BJ (cell line): ENCODE results near the gene FMN1. TPM values are rescaled to one million over a fixed set of nuclear protein-coding genes. Genes with fewer than 3 reads are reported as not detected.

Experiments used
- CTCF ChIA-PET: fragments of 350-600 bp; formaldehyde crosslinking; extraction: SDS; loops from one replicate; lab custom pipeline; 2021; ENCODE audit warnings: antibody characterized with exemption, inconsistent platforms; lab: Yijun Ruan, JAX
- POLR2A ChIA-PET: fragments of 300-600 bp; sonication (Branson Sonifier 250); formaldehyde crosslinking; extraction: SDS; loops from one replicate; lab custom pipeline; 2021; ENCODE audit warnings: antibody characterized with exemption; lab: Charles Lee
- DNase-seq: peaks from one replicate; pipeline ENCODE4 v3.0.0-alpha.2; 2011; ENCODE audit warnings: low read depth
- H3K27me3 ChIP-seq: 2 replicates; pipeline ENCODE4 v1.6.0; 2011; ENCODE audit warnings: low read length; ENCODE audit not compliant: control insufficient read depth, insufficient read depth
- H3K36me3 ChIP-seq: 2 replicates; pipeline ENCODE4 v1.5.1; 2011; ENCODE audit warnings: low read length; ENCODE audit not compliant: control insufficient read depth, insufficient read depth
- H3K4me3 ChIP-seq: 2 replicates; pipeline ENCODE4 v1.5.1; 2011; ENCODE audit warnings: low read depth, mild to moderate bottlenecking, control low read depth, low read length
- polyA plus RNA-seq: library from polyadenylated mRNA; depleted of rRNA; stranded (reverse); fragments of >200 nt; gene quantifications from 2 replicates; pipeline ENCODE4 v1.2.3, GENCODE V29; 2011
- TF ChIP-seq, protein P1 (sequence below): IDR thresholded peaks from 2 replicates; pipeline ENCODE4 v1.5.1; 2011; ENCODE audit warnings: low read depth, mild to moderate bottlenecking, control low read depth, inconsistent platforms, low read length, moderate library complexity; ENCODE audit not compliant: insufficient read depth

The FMN1 gene
- polyA plus RNA-seq, 1 experiment = 2.6 TPM

DNA sequence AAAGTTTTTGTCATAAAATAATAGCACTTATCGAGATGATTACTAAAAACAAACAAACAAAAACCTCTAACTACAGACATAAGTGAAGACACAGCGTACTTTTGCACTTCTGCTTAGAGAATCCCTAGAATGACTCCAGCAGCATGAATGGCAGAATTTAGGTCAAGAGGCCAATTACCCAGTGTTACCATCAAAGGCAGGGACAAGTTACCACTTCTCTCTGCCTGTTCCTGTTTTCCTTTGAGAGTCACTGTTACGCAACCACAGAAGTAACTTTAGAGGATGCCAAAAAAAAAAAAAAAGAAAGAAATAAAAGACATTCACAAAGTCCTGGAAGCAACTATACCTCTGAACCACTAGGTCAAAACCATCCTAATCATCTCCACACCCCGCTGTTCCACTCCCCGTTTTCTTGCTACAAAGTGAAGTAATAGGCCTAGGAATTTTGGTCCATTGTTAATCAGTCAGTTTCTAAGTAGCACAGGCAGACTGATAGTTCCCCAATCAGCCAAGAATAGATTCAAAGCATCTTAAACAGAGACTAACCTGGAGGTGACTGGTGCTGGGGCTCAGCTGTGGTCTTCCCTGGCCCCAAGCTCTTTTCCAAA, 41.9 kb downstream of the FMN1 start:
- Histone ChIP-seq H3K36me3 (no peaks in the 10 kb centered on the region), H3K4me3 (no peak overlapping the region), H3K27me3 (peaks cover 2% of the 10 kb centered on the region)
- TF ChIP-seq, protein P1, sequence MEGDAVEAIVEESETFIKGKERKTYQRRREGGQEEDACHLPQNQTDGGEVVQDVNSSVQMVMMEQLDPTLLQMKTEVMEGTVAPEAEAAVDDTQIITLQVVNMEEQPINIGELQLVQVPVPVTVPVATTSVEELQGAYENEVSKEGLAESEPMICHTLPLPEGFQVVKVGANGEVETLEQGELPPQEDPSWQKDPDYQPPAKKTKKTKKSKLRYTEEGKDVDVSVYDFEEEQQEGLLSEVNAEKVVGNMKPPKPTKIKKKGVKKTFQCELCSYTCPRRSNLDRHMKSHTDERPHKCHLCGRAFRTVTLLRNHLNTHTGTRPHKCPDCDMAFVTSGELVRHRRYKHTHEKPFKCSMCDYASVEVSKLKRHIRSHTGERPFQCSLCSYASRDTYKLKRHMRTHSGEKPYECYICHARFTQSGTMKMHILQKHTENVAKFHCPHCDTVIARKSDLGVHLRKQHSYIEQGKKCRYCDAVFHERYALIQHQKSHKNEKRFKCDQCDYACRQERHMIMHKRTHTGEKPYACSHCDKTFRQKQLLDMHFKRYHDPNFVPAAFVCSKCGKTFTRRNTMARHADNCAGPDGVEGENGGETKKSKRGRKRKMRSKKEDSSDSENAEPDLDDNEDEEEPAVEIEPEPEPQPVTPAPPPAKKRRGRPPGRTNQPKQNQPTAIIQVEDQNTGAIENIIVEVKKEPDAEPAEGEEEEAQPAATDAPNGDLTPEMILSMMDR = no peak
- no peak for DNase-seq
- ChIA-PET CTCF (interaction anchor here (4.4 kb wide), 1 partner anchor 19 kb away, joined by 25 read pairs; no protein-coding TSS in a partner anchor), POLR2A (no interaction called here)

DNA sequence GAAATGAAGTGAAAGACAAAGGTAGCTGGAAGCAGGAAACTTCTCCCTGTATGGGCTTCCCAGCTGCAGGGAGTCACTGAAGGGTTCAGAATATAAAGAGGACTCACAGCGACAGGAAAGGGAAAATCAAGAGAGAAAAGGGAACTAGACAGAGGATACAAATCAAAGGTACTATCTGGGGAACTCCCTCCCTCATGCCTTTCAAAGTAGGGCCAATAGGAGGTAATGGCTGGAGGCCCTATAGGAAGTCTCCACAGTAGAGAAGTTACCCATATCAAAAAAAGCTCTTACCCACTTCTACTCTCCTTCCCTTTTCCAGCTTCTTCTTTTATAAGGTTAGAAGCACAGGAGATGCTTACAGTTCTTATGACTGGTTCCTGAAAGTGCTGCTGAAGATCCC, 43.5 kb downstream of the FMN1 start:
- ChIA-PET CTCF (interaction anchor here (1.9 to 4.4 kb wide), 2 partner anchors 17 to 64 kb away, joined by 6 to 25 read pairs; no protein-coding TSS in a partner anchor), POLR2A (no interaction called here)
- peaks cover 2% of the 10 kb centered on the region; the same call in 1 of the 2 replicates for H3K27me3 ChIP-seq
- no peak overlapping the region for H3K4me3 ChIP-seq
- TF ChIP-seq, protein P1 = no peak
- no peak for DNase-seq
- no peaks in the 10 kb centered on the region for H3K36me3 ChIP-seq

DNA sequence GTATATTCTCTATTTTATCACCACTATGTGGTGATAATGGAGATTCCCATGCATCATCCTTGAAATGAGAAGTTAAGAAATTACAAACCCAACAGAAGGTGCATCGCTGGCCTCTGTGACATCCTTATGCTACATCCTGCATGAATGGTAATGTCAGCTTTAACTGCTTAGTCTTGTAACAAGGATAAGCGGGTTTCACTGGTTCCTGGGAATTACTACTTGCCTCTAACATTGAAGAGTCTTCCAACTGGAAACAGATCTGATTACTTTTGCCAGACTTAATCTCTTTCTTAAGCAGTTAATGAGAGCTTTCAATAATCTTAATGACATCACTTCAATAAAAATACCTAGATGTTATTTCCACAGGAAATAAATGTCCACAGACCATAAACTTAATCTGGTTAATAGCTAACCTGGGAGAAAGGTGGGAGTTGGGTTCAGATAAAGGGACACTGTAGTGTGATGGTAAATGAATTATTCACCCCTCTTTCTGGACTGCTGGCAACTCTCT, 44.0 kb downstream of the FMN1 start:
- Histone ChIP-seq H3K4me3 (no peak overlapping the region), H3K27me3 (peaks cover 2% of the 10 kb centered on the region; the same call in 1 of the 2 replicates), H3K36me3 (no peaks in the 10 kb centered on the region)
- TF ChIP-seq, protein P1 = no peak
- CTCF ChIA-PET = interaction anchor here (1.9 to 4.4 kb wide), 2 partner anchors 16 to 64 kb away, joined by 6 to 25 read pairs; no protein-coding TSS in a partner anchor
- DNase-seq = no peak
- POLR2A ChIA-PET = no interaction called here

DNA sequence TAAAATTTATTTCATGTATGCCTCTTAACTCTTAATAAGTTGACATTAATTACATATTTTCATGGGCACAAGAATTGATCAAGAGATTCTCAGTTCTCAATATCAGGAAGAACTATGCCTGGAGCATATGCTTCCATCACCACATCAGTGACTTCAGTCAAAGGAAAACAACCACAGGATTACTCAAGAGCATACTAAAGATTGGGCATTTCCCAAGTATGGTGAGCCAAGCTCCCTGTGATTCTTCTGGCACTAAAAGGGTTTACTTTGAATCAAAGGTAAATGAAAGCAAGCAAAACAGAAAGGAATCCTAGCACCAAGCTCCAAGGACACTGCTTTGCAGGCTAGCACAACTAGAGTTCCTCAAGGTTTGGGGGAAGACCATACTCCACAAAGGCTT, 44.6 kb downstream of the FMN1 start:
- CTCF ChIA-PET = interaction anchor here (0.9 to 4.4 kb wide), 3 partner anchors 10 to 63 kb away, joined by 4 to 25 read pairs (median 6); no protein-coding TSS in a partner anchor
- Histone ChIP-seq H3K4me3 (no peak overlapping the region), H3K27me3 (peaks cover 2% of the 10 kb centered on the region; the same call in 1 of the 2 replicates), H3K36me3 (no peaks in the 10 kb centered on the region)
- TF ChIP-seq, protein P1 = no peak
- POLR2A ChIA-PET = no interaction called here
- DNase-seq = no peak

DNA sequence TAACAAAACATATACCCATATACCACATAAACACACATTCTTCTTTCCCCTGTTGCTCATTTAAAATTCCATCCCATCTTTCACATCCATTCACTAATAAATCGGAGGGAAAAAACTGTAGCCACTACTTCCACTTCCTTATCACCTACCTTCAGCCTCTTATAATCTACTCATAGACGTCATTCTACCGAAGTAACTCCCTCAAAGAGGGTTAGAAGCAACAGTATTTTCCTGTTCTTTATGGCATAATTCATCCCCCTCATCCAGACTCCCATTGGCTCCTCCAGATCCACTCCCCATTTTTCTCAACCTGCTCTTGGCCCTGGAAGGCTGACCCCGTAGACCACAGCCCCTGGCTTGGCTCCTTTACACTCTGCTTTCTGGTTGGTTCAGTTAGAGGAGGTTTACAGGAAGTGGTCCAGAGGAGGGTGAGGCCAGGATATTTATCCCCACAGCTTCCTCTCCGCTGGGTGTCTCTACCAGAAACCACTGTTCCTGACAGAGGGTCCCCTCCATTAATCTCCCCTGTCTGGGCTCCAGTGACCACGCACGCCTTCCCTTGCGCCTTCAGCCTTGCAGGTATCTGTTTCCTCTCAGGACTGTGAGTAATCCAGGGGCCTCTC, 46.3 kb downstream of the FMN1 start:
- Histone ChIP-seq H3K36me3 (no peaks in the 10 kb centered on the region), H3K4me3 (no peak overlapping the region), H3K27me3 (peaks cover 2% of the 10 kb centered on the region; the same call in 1 of the 2 replicates)
- CTCF ChIA-PET = interaction anchor here (1.2 to 4.4 kb wide), 2 partner anchors 14 to 15 kb away, joined by 6 to 25 read pairs; no protein-coding TSS in a partner anchor
- POLR2A ChIA-PET = no interaction called here
- TF ChIP-seq, protein P1 = no peak
- DNase-seq = no peak
